Measurements from ENCODE around the gene SLC25A11.

DNA sequence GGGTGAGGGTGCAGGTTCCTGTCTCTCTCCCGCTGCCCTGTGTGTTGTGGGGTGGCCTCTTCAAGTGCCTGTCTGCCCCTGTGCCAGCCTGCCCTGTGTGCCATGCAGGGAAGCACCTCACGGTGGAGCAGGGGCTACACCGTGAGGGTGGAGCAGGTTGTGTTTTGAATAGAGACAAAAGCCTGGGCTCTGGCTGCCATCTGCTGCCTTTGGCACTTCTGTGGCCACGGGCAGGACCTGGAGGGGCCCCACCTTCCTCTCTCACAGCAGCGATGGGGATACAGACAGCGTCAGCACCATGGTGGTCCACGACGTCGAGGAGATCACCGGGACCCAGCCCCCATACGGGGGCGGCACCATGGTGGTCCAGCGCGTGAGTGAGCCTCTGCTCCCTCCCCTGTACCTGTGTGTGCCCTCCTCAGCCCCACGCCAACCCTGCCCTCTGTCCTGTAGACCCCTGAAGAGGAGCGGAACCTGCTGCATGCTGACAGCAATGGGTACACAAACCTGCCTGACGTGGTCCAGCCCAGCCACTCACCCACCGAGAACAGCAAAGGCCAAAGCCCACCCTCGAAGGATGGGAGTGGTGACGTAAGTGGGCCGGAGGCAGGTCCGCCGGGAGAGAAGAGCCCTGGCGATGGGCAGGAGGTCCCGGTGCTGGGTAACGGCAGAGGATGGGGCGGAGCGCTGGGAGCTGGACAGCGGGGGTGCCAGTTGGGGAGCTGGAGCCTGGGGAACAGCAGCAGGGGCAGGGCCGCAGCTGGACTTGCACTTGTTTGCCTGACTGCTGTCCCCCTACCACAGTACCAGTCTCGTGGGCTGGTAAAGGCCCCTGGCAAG, 45.9 kb downstream of the SLC25A11 start:
- TF ChIP-seq, protein P1, sequence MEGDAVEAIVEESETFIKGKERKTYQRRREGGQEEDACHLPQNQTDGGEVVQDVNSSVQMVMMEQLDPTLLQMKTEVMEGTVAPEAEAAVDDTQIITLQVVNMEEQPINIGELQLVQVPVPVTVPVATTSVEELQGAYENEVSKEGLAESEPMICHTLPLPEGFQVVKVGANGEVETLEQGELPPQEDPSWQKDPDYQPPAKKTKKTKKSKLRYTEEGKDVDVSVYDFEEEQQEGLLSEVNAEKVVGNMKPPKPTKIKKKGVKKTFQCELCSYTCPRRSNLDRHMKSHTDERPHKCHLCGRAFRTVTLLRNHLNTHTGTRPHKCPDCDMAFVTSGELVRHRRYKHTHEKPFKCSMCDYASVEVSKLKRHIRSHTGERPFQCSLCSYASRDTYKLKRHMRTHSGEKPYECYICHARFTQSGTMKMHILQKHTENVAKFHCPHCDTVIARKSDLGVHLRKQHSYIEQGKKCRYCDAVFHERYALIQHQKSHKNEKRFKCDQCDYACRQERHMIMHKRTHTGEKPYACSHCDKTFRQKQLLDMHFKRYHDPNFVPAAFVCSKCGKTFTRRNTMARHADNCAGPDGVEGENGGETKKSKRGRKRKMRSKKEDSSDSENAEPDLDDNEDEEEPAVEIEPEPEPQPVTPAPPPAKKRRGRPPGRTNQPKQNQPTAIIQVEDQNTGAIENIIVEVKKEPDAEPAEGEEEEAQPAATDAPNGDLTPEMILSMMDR (IDR thresholded peaks at IDR 0.05), result no peak
- no peak for TF ChIP-seq POLR2A (IDR thresholded peaks at IDR 0.05)
